Upper lobe of left lung (tissue), 4 donors: ENCODE results near the gene CGRRF1.

Source experiments
- CTCF ChIP-seq, 6 experiments: fragments of 450-650 bp in 4 of 6; fragments of 200-600 bp in 2 of 6; sonication (generic) in 2 of 6; IDR thresholded peaks; one replicate each; pipeline ENCODE4 v1.5.1; 2016 to 2019; ENCODE audit warnings: antibody characterized with exemption in 6 of 6
- EP300 ChIP-seq, 4 donors: sonication (generic); formaldehyde crosslinking; IDR thresholded peaks; one replicate each; pipeline ENCODE4 v1.5.1; 2017; ENCODE audit warnings: antibody characterized with exemption in 4 of 4, control low read depth in 2 of 4
- POLR2A ChIP-seq, 4 donors: fragments of 450-650 bp; IDR thresholded peaks; one replicate each; pipeline ENCODE4 v1.5.1; 2016 to 2017; ENCODE audit warnings: antibody characterized with exemption in 4 of 4, mild to moderate bottlenecking in 2 of 4
- POLR2AphosphoS5 ChIP-seq, 2 donors: sonication (generic); formaldehyde crosslinking; IDR thresholded peaks; one replicate each; pipeline ENCODE4 v1.5.1; 2017; ENCODE audit warnings: antibody characterized with exemption in 2 of 2

GRCh38 chr14:54574528-54574927, 64.8 kb downstream of the CGRRF1 start:
- no peak for TF ChIP-seq CTCF (IDR thresholded peaks at IDR 0.05)
- TF ChIP-seq POLR2A (IDR thresholded peaks at IDR 0.05) = no peak
- no peak for TF ChIP-seq POLR2AphosphoS5 (IDR thresholded peaks at IDR 0.05)
- no peak for TF ChIP-seq EP300 (IDR thresholded peaks at IDR 0.05)
